Osteocyte (in vitro differentiated cells): ENCODE data around the gene IFNLR1. TPM values are rescaled to one million over a fixed set of nuclear protein-coding genes. Genes with fewer than 3 reads are reported as not detected.

Experiments used
- DNase-seq: peaks from one replicate; pipeline ENCODE4 v3.0.0; 2021; ENCODE audit warnings: mixed read lengths; ENCODE audit not compliant: unreplicated experiment; ENCODE audit errors: extremely low spot score
- H3K27ac Mint-ChIP-seq: one replicate; pipeline ENCODE4 v1.8.0; 2021; ENCODE audit warnings: mild to moderate bottlenecking, mixed read lengths; ENCODE audit not compliant: unreplicated experiment
- H3K27me3 Mint-ChIP-seq: one replicate; pipeline ENCODE4 v1.8.0; 2021; ENCODE audit warnings: mixed read lengths; ENCODE audit not compliant: unreplicated experiment
- H3K36me3 Mint-ChIP-seq: one replicate; pipeline ENCODE4 v1.8.0; 2021; ENCODE audit warnings: mixed read lengths; ENCODE audit not compliant: unreplicated experiment
- H3K4me1 Mint-ChIP-seq: one replicate; pipeline ENCODE4 v1.8.0; 2021; ENCODE audit warnings: mixed read lengths; ENCODE audit not compliant: unreplicated experiment
- H3K4me3 Mint-ChIP-seq: one replicate; pipeline ENCODE4 v1.8.0; 2021; ENCODE audit warnings: mild to moderate bottlenecking, moderate library complexity, mixed read lengths; ENCODE audit not compliant: unreplicated experiment
- H3K9me3 Mint-ChIP-seq: one replicate; pipeline ENCODE4 v1.8.0; 2021; ENCODE audit warnings: mixed read lengths; ENCODE audit not compliant: unreplicated experiment
- total RNA-seq: library from RNA; stranded (reverse); gene quantifications from 2 replicates; pipeline ENCODE4 v1.2.1, GENCODE V29; 2021
- TF ChIP-seq, protein P1 (sequence below): fragments of 200-600 bp; sonication (generic); IDR thresholded peaks from 2 replicates; pipeline ENCODE4 v1.5.0; 2021; ENCODE audit warnings: antibody characterized with exemption, mild to moderate bottlenecking, moderate library complexity

IFNLR1 gene
- total RNA-seq, 1 donor from 2014 or later = 0.16 TPM

GRCh38 chr1:24195136-24195535 is 8.0 kb upstream of the IFNLR1 start:
- TF ChIP-seq, protein P1, sequence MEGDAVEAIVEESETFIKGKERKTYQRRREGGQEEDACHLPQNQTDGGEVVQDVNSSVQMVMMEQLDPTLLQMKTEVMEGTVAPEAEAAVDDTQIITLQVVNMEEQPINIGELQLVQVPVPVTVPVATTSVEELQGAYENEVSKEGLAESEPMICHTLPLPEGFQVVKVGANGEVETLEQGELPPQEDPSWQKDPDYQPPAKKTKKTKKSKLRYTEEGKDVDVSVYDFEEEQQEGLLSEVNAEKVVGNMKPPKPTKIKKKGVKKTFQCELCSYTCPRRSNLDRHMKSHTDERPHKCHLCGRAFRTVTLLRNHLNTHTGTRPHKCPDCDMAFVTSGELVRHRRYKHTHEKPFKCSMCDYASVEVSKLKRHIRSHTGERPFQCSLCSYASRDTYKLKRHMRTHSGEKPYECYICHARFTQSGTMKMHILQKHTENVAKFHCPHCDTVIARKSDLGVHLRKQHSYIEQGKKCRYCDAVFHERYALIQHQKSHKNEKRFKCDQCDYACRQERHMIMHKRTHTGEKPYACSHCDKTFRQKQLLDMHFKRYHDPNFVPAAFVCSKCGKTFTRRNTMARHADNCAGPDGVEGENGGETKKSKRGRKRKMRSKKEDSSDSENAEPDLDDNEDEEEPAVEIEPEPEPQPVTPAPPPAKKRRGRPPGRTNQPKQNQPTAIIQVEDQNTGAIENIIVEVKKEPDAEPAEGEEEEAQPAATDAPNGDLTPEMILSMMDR = no peak
- Mint-ChIP-seq H3K27ac (no peak overlapping the region), H3K36me3 (no peaks in the 10 kb centered on the region), H3K27me3 (no peaks in the 10 kb centered on the region), H3K4me1 (peaks cover 3% of the 10 kb centered on the region), H3K4me3 (no peak overlapping the region), H3K9me3 (no peaks in the 10 kb centered on the region)
- DNase-seq = no peak

DNA sequence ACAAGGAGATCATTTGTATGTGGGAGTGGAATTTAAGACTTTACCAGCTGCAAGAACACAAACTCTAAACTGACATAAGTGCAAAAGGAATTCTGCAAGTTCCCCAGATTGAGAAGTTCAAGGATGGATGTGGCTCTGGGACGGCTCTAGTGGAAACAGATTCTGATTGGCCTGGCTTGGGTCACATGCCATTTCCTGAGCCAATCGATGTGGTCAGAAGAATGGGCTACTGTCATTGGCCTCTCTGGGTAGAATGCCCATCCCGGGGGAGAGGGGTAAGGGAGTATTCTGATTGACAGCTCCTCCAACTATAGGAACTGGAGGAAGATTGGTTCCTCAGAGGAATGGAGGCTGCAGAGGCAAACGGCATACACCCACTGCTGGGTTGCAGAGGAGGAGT is 6.0 kb upstream of the IFNLR1 start:
- H3K9me3 Mint-ChIP-seq = no peaks in the 10 kb centered on the region
- TF ChIP-seq, protein P1 = no peak
- H3K27me3 Mint-ChIP-seq = peaks cover 6% of the 10 kb centered on the region
- no peak overlapping the region for H3K4me3 Mint-ChIP-seq
- H3K4me1 Mint-ChIP-seq = peaks cover 2% of the 10 kb centered on the region
- DNase-seq = no peak
- no peak overlapping the region for H3K27ac Mint-ChIP-seq
- no peaks in the 10 kb centered on the region for H3K36me3 Mint-ChIP-seq

GRCh38 chr1:24191860-24192259 is 4.8 kb upstream of the IFNLR1 start:
- DNase-seq = no peak
- Mint-ChIP-seq H3K27ac (no peak overlapping the region), H3K27me3 (peaks cover 10% of the 10 kb centered on the region), H3K4me1 (peaks cover 4% of the 10 kb centered on the region), H3K36me3 (no peaks in the 10 kb centered on the region), H3K9me3 (no peaks in the 10 kb centered on the region), H3K4me3 (no peak overlapping the region)
- TF ChIP-seq, protein P1 = no peak

DNA sequence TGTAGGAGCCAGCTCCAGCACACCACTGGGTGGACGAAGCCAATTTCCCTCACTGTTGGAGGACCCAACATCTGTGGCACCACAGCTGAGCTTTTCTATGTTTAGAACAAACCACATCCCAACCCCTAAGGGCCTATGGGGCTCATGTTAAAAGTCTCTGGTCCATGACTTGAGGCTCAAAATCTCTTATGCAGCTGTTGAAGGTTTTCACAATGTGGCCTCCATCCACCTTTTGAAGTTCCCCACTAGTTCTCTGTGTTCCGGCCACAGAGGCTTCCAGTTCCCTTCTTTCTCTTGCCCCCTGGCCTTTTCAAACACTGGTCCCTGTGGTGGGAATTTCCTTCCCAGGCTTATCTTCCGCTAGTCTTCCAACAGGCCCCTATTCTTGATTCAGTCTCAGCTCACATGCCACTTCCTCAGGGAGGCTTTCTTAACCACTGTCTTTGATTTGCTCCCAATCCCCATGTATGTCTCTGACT is 3.9 kb upstream of the IFNLR1 start:
- Mint-ChIP-seq H3K27me3 (peaks cover 12% of the 10 kb centered on the region), H3K27ac (no peak overlapping the region), H3K4me3 (no peak overlapping the region), H3K36me3 (no peaks in the 10 kb centered on the region), H3K4me1 (peaks cover 12% of the 10 kb centered on the region), H3K9me3 (no peaks in the 10 kb centered on the region)
- no peak for DNase-seq
- TF ChIP-seq, protein P1 = no peak

DNA sequence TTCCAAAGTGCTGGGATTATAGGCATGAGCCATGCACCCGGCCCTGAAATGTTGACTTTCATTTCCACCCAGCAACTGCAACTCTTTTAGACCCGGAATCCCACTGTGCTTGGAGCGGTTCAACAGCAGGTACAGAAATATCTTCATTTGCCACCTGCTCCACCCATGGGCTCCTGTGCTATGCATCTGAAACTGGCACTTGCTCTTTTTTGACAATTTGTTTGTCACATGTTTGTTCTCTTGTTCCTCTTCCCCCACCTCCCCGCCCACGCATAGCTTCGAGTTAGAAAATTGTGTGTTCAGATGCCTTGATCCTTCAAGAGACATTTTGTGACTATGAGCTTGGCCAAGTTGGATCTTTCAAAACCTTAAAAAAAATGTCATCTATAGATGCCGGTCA is 2.4 kb upstream of the IFNLR1 start:
- Mint-ChIP-seq H3K27me3 (peaks cover 12% of the 10 kb centered on the region), H3K36me3 (no peaks in the 10 kb centered on the region), H3K9me3 (no peaks in the 10 kb centered on the region), H3K4me1 (peaks cover 12% of the 10 kb centered on the region), H3K27ac (no peak overlapping the region), H3K4me3 (no peak overlapping the region)
- TF ChIP-seq, protein P1 = no peak
- DNase-seq = no peak
